HepG2 (cell line): ENCODE data around the gene GALNT10.

Experiments used
- AFF4 ChIP-seq: sonication (generic); formaldehyde crosslinking; IDR thresholded peaks from 2 replicates; pipeline ENCODE4 v1.4.0; 2020; ENCODE audit warnings: missing genetic modification reagents
- EZH2 ChIP-seq: conservative IDR thresholded peaks from 2 replicates; pipeline ENCODE4 v1.6.1; 2012; ENCODE audit warnings: mild to moderate bottlenecking, low read depth, low read length, moderate library complexity
- HIVEP1 ChIP-seq: sonication (generic); formaldehyde crosslinking; IDR thresholded peaks from 2 replicates; pipeline ENCODE4 v1.4.0; 2020; ENCODE audit warnings: mild to moderate bottlenecking, missing genetic modification reagents
- POLR2AphosphoS5 ChIP-seq: IDR thresholded peaks from 2 replicates; pipeline ENCODE4 v1.6.1; 2012; ENCODE audit warnings: low read depth, low read length
- RAD21 ChIP-seq: fragments of 450-650 bp; formaldehyde crosslinking; IDR thresholded peaks from 2 replicates; pipeline ENCODE4 v1.5.0; 2020; ENCODE audit warnings: mild to moderate bottlenecking
- SMARCC2 ChIP-seq: fragments of 450-650 bp; IDR thresholded peaks from 2 replicates; pipeline ENCODE4 v1.6.1; 2017; ENCODE audit warnings: antibody characterized with exemption, mild to moderate bottlenecking
- SP1 ChIP-seq, 2 experiments: fragments of 450-650 bp in 1 of 2; sonication (generic) in 1 of 2; formaldehyde crosslinking in 1 of 2; IDR thresholded peaks; 2 replicates each; pipeline versions ENCODE4 v1.4.0 to v1.6.1; 2016 to 2020; ENCODE audit warnings: missing genetic modification reagents in 1 of 2
- TAF1 ChIP-seq: sonication (generic); formaldehyde crosslinking; IDR thresholded peaks from 2 replicates; pipeline ENCODE4 v1.4.0; 2020; ENCODE audit warnings: missing genetic modification reagents
- ZNF354B ChIP-seq: sonication (generic); formaldehyde crosslinking; IDR thresholded peaks from 2 replicates; pipeline ENCODE4 v1.8.0; 2022; ENCODE audit warnings: mild to moderate bottlenecking, missing genetic modification reagents
- ZNF367 ChIP-seq: sonication (generic); formaldehyde crosslinking; IDR thresholded peaks from 2 replicates; pipeline ENCODE4 v1.4.0; 2020; ENCODE audit warnings: missing genetic modification reagents, borderline replicate concordance
- ZNF530 ChIP-seq: sonication (generic); formaldehyde crosslinking; IDR thresholded peaks from 2 replicates; pipeline ENCODE4 v1.5.0; 2020; ENCODE audit warnings: low read depth, mild to moderate bottlenecking, missing genetic modification reagents
- ZNF569 ChIP-seq: sonication (generic); formaldehyde crosslinking; IDR thresholded peaks from 2 replicates; pipeline ENCODE4 v1.5.0; 2020; ENCODE audit warnings: mild to moderate bottlenecking, missing genetic modification reagents, moderate library complexity, borderline replicate concordance
- TF ChIP-seq, protein P1 (sequence below): sonication (generic); formaldehyde crosslinking; IDR thresholded peaks from 2 replicates; pipeline ENCODE4 v1.5.0; 2020; ENCODE audit warnings: mild to moderate bottlenecking, missing genetic modification reagents, moderate library complexity
- TF ChIP-seq, protein P2 (sequence below): sonication (generic); formaldehyde crosslinking; IDR thresholded peaks from 2 replicates; pipeline ENCODE4 v1.4.0; 2020; ENCODE audit warnings: mild to moderate bottlenecking, missing genetic modification reagents

DNA sequence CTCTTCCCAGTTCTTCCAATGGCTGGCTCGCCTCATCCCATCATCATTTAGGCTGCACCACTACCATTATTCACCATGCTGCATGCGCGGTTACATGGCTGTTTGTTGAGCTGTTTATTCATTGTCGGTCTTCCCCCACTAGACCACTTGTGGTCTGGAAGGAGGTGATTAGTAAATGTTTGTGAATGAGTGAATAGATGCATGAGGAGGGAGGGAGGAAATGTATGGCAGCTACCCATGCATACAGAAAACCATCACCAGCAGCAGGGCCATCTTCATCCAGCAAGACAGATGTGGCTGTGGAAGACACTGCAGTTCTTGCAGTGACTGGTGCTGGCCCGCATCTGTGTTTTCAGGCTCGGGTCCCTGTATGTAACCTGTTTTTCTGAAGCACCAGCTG lies 141.9 kb downstream of the GALNT10 start:
- TF ChIP-seq EZH2 = no peak
- TF ChIP-seq, protein P1, sequence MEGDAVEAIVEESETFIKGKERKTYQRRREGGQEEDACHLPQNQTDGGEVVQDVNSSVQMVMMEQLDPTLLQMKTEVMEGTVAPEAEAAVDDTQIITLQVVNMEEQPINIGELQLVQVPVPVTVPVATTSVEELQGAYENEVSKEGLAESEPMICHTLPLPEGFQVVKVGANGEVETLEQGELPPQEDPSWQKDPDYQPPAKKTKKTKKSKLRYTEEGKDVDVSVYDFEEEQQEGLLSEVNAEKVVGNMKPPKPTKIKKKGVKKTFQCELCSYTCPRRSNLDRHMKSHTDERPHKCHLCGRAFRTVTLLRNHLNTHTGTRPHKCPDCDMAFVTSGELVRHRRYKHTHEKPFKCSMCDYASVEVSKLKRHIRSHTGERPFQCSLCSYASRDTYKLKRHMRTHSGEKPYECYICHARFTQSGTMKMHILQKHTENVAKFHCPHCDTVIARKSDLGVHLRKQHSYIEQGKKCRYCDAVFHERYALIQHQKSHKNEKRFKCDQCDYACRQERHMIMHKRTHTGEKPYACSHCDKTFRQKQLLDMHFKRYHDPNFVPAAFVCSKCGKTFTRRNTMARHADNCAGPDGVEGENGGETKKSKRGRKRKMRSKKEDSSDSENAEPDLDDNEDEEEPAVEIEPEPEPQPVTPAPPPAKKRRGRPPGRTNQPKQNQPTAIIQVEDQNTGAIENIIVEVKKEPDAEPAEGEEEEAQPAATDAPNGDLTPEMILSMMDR = no peak
- TF ChIP-seq POLR2AphosphoS5 = no peak
- no peak for TF ChIP-seq TAF1 (CRISPR knock-in tag)
- no peak for TF ChIP-seq ZNF569
- no peak for TF ChIP-seq HIVEP1 (CRISPR knock-in tag)
- TF ChIP-seq ZNF367 (CRISPR knock-in tag) = no peak
- TF ChIP-seq, protein P2, sequence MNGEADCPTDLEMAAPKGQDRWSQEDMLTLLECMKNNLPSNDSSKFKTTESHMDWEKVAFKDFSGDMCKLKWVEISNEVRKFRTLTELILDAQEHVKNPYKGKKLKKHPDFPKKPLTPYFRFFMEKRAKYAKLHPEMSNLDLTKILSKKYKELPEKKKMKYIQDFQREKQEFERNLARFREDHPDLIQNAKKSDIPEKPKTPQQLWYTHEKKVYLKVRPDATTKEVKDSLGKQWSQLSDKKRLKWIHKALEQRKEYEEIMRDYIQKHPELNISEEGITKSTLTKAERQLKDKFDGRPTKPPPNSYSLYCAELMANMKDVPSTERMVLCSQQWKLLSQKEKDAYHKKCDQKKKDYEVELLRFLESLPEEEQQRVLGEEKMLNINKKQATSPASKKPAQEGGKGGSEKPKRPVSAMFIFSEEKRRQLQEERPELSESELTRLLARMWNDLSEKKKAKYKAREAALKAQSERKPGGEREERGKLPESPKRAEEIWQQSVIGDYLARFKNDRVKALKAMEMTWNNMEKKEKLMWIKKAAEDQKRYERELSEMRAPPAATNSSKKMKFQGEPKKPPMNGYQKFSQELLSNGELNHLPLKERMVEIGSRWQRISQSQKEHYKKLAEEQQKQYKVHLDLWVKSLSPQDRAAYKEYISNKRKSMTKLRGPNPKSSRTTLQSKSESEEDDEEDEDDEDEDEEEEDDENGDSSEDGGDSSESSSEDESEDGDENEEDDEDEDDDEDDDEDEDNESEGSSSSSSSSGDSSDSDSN (CRISPR knock-in tag) = no peak
- TF ChIP-seq SMARCC2 = no peak
- TF ChIP-seq RAD21 (CRISPR knock-in tag) = no peak
- no peak for TF ChIP-seq ZNF354B (CRISPR knock-in tag)
- TF ChIP-seq SP1 (IDR thresholded peaks at IDR 0.05) = no peak
- no peak for TF ChIP-seq SP1 (CRISPR knock-in tag; IDR thresholded peaks at IDR 0.05)
- TF ChIP-seq AFF4 (CRISPR knock-in tag) = no peak
- no peak for TF ChIP-seq ZNF530 (CRISPR knock-in tag)
